NCI-H345 treated with DMSO at 0.1 percent for 48 hours (cell line): Measurements from ENCODE around the gene CAMTA1.
A peak's percentile ranks its signal among the peaks of the same experiment; 100 is the strongest.

ENCODE experiments used
- DNase-seq: peaks from one replicate; lab custom pipeline; 2025; ENCODE audit not compliant: unreplicated experiment; lab: John Stamatoyannopoulos, UW

Gene CAMTA1

GRCh38 chr1:6871300-6871972, 86.2 kb downstream of the CAMTA1 start:
- no peak for DNase-seq

GRCh38 chr1:6872573-6873261, 87.5 kb downstream of the CAMTA1 start:
- no peak for DNase-seq

- no peak for DNase-seq
Observed at GRCh38 chr1:6873298-6874015, 88.2 kb downstream of the CAMTA1 start.

GRCh38 chr1:6874298-6874697, 89.0 kb downstream of the CAMTA1 start:
- no peak for DNase-seq

DNA sequence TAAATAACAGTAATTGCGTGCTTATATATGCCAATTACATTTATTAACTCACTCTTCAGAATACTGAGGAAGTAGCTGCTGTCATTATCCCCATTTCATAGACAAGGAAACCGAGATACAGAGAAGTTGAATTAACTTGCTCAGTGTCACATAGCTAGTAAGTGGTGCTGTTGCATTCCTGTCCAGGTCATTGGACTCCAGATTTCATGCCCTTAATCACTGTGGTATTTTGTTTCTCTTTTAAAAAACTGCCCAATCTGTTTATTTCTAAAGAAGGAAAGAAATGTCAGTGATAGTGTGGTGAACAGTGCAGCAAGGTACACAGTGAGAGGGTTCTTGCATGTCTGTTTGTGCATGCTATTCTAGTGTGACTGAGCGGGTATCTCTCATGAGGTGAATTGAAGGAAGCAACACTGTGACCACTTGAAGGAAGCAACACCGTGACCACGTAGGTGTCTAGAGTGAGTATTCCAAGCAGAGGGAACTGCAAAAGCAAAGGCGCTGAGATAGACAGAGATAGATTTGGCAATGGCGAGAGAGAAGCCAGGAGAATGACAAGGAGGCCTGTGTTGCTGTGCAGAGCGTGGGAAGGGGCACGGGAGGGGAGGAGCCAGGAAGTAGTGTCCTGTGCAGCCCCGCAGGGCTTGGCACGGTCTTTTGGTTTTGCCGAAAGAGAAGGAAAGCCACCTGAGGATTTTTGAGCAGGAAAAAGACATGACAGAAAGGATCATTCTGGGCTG, 95.9 kb downstream of the CAMTA1 start:
- DNase-seq = no peak

- DNase-seq = no peak
Observed at GRCh38 chr1:6882414-6882813, 97.2 kb downstream of the CAMTA1 start.

DNA sequence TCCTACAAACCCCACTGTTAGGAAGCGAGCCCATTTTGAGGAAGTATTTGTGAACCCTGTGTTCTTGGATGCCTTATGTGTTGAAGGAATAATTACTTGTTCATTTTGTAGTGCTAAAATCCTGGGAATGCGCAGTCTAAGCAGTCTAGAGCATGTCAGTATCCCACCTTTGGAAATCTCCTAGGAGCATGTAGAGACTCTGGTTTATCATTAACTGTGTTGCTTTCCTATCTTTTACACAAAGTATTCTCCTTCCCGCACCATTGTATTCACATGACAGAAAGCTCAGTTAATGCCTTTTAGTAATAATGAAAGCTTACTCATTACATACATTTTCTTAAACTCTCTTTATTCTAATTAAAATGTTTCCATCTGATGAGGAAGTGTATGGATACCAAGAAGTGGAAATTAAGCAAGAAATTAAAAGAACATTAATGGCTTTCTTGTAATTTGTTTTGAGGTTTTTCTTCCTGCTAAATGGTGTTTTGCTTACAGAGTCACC, 99.4 kb downstream of the CAMTA1 start:
- no peak for DNase-seq

DNA sequence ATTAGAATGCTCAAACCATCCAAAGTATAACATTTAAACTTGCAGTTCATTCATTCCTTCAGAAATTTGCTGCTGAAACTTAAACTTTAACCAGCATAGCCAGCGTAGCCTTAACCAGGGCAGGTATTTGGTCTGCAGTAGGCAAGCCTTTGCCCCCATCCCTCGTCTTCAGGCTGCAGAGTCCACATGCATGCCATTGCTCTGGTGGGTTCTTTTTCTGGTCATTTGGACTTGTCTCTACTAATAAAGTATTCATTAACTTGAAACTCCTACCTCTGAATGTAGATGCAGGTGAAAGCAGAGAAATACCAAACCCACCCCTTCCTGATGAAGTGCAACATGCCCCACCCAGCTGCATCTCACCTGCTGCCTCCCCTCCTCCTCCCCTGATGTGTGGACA, 100.2 kb downstream of the CAMTA1 start:
- DNase-seq = no peak

- no peak for DNase-seq
Observed at GRCh38 chr1:6886523-6886922, 101.3 kb downstream of the CAMTA1 start.

DNA sequence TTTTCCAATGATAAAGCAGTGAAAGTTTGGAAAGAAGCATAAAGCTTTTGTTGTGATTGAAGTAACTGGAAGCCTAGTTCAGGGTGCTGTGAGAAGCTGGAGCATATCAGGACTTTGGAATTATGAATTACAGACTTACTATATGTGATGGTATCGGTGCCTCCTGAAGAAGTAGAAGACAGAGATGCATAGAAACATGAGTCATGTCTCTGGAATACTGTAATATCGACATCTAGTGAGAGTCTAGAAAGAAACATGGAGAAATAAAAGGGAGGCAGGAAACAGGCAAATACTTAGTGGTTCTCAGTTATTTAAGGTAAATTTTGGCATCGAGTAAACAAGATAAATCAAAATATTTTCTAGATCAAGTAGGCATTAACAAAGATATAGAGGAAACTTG, 103.0 kb downstream of the CAMTA1 start:
- DNase-seq = no peak

GRCh38 chr1:6888870-6889269, 103.6 kb downstream of the CAMTA1 start:
- no peak for DNase-seq

DNA sequence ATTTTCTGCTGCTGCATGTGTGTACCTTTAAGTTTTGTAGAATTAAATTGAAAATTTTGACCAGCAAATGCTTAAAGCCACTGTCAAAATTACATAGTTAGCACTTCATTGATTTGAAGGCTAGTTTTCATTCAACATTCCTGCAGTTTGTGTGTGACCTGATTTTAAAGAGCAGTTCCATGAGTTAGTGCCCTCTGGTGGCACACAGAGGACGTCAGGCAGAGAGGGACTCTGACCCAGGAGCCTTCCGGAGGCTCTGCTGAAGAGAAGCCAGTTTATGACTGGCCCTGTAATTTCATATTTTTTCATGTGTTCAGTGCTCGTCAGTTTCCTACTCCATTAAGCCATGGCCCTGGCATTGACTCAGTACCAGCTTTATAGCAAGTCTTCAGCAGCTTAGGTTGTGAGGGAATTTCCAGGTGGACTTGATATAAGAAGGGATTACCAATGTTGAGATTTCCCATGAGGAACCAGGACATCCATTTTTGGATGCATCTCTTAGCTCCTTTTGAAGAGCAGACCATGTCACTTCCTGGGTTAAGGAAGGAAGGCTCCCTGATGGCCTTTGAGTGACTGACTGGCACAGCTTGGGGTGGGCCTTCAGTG, 104.7 kb downstream of the CAMTA1 start:
- peak; percentile 13 for DNase-seq

DNA sequence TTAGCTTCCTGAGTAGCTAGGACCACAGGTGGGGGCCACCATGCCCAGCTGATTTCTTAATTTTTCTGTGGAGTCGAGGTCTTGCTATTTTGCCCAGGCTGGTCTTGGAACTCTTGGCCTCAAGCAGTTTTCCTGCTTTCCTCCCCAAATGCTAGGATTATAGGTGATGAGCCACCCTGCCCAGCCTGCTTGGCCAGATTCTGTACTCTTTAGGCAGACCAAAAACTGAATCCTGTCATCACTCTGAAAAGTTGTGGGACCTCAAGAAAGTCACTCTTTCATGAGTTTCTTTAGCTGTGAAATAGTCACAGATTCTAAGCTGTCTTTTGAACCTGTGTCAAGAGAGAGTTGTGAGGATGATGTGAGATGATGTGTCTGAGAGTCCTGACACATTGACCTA, 105.4 kb downstream of the CAMTA1 start:
- DNase-seq = no peak

- DNase-seq = no peak
Observed at GRCh38 chr1:6891781-6892579, 106.7 kb downstream of the CAMTA1 start.

GRCh38 chr1:6893388-6893787, 108.1 kb downstream of the CAMTA1 start:
- DNase-seq = no peak

- no peak for DNase-seq
Observed at GRCh38 chr1:6897138-6897537, 111.9 kb downstream of the CAMTA1 start.

DNA sequence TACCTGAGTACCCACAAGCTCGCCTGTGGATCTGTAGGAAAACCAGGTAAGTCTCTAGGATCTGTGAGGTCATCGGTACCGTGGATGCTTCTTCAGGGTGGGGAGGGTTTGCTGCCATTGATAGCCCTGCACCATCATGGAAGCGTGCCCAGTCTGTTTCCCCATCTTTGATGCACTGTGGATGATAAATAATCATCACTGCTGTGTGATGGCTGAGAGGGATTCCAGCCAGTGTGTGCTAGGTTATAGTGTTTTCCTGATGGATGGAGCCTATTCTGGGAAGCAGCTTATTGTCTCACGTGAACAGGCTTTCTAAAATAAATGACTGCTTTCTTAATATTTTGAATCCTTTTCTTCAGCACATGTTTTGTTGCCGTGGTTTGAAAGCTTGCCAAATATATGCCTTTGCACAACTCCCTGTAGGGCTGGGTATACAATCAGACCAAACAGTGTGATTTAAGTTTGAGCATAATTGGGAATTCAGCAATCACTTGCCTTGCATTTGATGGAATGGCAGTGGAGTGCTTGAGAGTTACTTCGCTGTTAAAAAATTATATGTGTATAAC, 113.8 kb downstream of the CAMTA1 start:
- no peak for DNase-seq

GRCh38 chr1:6899621-6900020, 114.4 kb downstream of the CAMTA1 start:
- DNase-seq = no peak

GRCh38 chr1:6902153-6902552, 116.9 kb downstream of the CAMTA1 start:
- DNase-seq = no peak
